HPDE6-E6E7 (cell line): Measurements from ENCODE around the gene HK2.

Experiments
- DNase-seq: peaks from one replicate; pipeline ENCODE4 v3.0.0; 2011; ENCODE audit warnings: missing footprints; ENCODE audit errors: extremely low spot score

The HK2 gene

DNA sequence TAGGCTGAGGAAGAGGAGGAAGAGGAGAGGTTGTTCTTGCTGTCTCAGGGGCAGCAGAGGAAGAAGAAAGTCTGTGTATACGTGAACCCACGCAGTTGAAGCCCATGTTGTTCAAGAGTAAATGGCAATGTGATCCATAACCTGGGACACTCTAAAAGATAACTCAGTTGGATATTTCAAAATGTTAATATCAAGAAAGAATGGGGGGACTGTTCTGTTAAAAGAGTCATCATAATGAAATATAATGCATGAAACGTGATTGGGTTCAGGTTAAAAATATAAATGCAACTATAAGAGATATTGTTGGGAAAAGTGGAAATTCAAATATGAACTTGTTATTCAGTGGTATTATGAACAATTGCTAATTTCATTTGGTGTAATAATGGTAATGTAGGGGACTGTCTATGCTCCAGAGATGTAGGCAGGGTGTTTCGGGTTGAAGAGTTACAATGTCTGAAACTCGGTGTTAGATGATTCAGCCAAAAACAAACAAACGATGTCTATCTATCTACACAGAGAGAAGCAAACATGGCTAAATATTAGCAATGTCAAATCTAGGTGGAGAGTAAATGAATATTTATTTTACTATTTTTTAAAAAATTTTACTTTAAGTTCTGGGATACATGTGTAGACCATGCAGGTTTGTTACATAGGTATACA is 103.4 kb downstream of the HK2 start:
- DNase-seq, result no peak

DNA sequence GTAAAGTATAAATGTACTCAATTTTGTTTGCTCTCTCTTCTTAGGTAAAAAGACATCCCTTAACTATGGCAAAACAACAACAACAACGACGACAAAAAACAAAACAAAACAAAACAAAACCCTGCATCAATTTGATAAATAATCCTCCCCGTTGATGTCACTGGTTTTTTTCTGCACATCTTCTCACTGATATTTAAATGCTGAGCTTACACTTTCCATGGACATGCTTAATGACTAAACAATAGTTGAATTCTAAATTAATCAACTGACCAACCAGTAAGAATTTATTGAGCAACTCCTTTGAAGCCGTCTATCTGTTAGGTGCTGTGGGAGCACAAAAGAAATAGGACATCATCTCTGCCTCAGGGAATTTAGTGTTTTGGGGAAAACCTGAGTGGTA is 104.3 kb downstream of the HK2 start:
- no peak for DNase-seq

DNA sequence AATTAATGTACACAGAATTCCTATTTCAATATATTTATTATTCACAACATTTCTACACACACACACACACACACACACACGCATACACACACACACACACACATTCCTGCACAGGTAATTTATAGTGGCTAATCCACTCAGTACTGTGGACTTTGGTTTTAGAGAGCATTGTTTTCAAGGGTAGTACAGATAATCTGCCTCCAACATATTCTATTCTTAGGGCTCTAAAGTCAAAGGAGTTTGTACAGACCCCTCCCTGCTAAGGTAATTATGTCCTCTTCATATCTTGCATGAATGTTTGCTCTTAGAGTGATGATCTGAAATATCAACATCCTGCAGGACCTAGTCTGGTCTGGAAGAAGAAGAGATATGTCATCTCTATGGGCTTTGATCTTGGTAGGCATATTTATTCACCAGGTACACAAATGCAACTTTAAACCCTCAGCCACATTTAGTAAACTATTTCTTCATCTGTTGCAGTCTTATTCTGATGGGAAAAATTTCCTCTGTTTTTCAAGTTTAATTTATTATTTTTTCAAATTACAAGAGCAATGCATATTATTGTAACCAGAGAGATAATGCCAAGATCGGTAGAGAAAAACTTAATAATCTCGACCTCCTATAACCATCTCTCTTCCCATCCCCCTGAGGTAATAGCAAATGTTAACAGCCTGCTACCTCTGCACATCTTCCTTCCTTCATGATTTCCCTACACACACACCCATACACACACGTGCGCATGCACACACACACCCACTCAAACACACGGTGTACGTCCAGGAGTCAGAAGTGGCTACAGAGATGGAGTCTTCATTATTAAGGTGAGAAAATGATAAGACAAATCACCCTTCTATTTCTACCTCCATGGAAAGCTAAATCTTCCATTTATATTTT is 106.2 kb downstream of the HK2 start:
- no peak for DNase-seq

DNA sequence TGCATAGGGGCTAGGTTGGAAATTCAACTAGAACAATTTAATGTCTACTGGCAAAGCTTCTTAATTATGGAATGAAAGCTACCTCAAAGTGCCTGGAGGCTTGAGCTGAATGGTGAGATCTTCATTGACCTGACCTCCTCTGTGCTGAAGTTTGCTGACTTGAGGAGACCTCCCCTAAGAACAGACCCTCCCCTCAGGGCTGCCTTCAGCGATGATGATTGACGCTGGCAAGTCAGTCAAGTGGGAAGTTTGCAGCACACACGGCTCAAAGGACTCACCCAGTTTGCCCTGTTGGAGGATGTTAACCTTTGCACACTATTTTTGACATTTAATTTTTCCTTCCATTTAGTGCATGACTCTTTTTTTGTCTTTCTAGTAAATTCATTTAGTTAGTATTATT is 107.4 kb downstream of the HK2 start:
- DNase-seq, result no peak

DNA sequence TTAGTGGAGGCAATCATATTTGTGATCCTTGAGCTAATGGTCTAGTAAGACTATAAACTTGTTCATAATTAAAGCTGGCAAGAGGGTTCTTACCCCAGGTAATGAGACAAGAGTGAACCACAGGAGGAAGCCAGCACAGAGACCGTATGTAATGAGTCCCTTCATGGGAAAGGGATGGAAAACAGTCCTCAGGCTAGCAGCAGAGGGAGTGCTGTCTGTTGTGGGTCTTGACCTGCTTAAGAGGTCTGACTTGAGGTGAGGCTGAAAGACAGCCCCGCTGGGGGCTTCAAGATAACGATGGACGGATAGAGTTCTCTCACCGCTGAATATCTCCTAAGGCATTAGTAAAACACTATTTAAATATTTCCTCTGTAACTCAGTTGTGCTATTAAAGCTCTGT is 108.3 kb downstream of the HK2 start:
- no peak for DNase-seq
